Loucy (cell line): ENCODE measurements around the gene TXLNB.

Experiments
- H2AFZ ChIP-seq: fragments of 200-600 bp; sonication (generic); 2 replicates; pipeline ENCODE4 v1.6.0; 2016; ENCODE audit warnings: antibody characterized with exemption, mild to moderate bottlenecking, low read length, moderate library complexity
- H3F3A ChIP-seq: fragments of 200-600 bp; 2 replicates; pipeline ENCODE4 v1.6.0; 2016; ENCODE audit warnings: antibody characterized with exemption, low read depth, mild to moderate bottlenecking
- H3K27me3 ChIP-seq: fragments of 200-600 bp; sonication (generic); 2 replicates; pipeline ENCODE4 v1.6.1; 2014; ENCODE audit warnings: low read length, mild to moderate bottlenecking; ENCODE audit not compliant: insufficient read depth, poor library complexity, severe bottlenecking
- H3K36me3 ChIP-seq: fragments of 200-600 bp; sonication (generic); 2 replicates; pipeline ENCODE4 v1.6.1; 2016; ENCODE audit warnings: low read length; ENCODE audit not compliant: insufficient read depth
- H3K4me1 ChIP-seq: fragments of 200-600 bp; sonication (generic); 2 replicates; pipeline ENCODE4 v1.5.1; 2014; ENCODE audit warnings: low read length, mild to moderate bottlenecking; ENCODE audit not compliant: insufficient read depth, poor library complexity, severe bottlenecking
- H3K4me2 ChIP-seq: fragments of 200-600 bp; sonication (generic); 2 replicates; pipeline ENCODE4 v1.6.0; 2014; ENCODE audit warnings: antibody characterized with exemption, low read length, low read depth, mild to moderate bottlenecking; ENCODE audit not compliant: poor library complexity, severe bottlenecking
- H3K4me3 ChIP-seq: fragments of 200-600 bp; sonication (generic); 2 replicates; pipeline ENCODE4 v1.5.1; 2014; ENCODE audit warnings: low read length, mild to moderate bottlenecking, mixed read lengths; ENCODE audit not compliant: poor library complexity, severe bottlenecking
- H3K79me2 ChIP-seq: fragments of 200-600 bp; sonication (generic); 2 replicates; pipeline ENCODE4 v1.6.1; 2014; ENCODE audit warnings: low read length; ENCODE audit not compliant: insufficient read depth
- H3K9ac ChIP-seq: fragments of 200-600 bp; sonication (generic); 2 replicates; pipeline ENCODE4 v1.6.0; 2014; ENCODE audit warnings: mild to moderate bottlenecking, low read depth, low read length, moderate library complexity; ENCODE audit not compliant: poor library complexity, severe bottlenecking
- H3K9me2 ChIP-seq: fragments of 200-600 bp; sonication (generic); replicated peaks from 2 replicates; pipeline ENCODE4 v1.6.1; 2016; ENCODE audit warnings: low read depth, low read length, mixed read lengths
- H3K9me3 ChIP-seq: fragments of 200-600 bp; sonication (generic); 2 replicates; pipeline ENCODE4 v1.6.1; 2014; ENCODE audit warnings: mild to moderate bottlenecking, antibody characterized with exemption, low read length, low read depth; ENCODE audit not compliant: insufficient read depth
- H4K20me1 ChIP-seq: fragments of 200-600 bp; sonication (generic); 2 replicates; pipeline ENCODE4 v1.6.0; 2014; ENCODE audit warnings: antibody characterized with exemption, low read length, mild to moderate bottlenecking; ENCODE audit not compliant: insufficient read depth, poor library complexity, severe bottlenecking
- EZH2phosphoT487 ChIP-seq: fragments of 200-600 bp; IDR thresholded peaks from 2 replicates; pipeline ENCODE4 v1.6.1; 2018; ENCODE audit warnings: antibody characterized with exemption, mild to moderate bottlenecking, moderate library complexity, borderline replicate concordance
- TF ChIP-seq, protein P1 (sequence below): fragments of 200-600 bp; sonication (generic); conservative IDR thresholded peaks from 2 replicates; pipeline ENCODE4 v1.5.1; 2014; ENCODE audit warnings: mild to moderate bottlenecking, antibody characterized with exemption, low read length

Gene TXLNB

DNA sequence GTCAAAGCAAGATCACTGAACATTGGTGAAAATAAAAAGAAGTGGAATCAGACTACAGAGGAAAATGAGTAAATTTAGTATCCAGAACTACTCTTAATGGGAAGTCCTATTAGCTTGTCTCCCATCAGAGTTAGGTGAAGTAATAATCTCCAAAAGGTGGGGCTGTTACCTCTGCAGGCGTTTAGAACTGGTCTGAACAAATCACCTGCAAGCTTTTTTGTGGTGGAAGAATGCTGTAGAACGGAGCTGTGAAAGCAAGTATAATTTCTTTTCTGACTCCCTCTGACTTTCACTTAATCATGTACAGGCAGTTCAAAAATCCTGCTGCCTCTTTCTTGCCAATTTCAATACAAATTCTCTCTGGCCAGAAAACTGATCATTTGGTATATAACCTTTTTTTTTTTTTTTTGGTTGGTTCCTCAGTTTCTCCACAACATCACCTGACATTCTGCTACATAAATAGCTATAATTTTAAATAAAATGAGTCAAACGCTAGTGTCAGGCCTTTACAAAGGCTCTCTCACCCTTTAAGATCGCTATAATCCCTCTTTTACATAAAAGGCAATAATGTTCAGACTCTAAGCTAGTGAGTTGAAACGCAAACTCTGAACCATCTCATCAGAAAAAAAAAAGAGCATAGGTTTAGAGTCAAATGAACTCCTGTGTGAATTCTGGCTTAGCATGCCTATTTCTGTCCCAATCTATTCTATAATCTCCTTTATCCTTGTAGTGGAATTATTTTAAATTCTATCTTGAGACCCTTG is 43.8 kb upstream of the TXLNB start:
- no peak overlapping the region for H3K9ac ChIP-seq
- no peak overlapping the region for H3K4me2 ChIP-seq
- no peak overlapping the region for H2AFZ ChIP-seq
- H3K79me2 ChIP-seq = no peaks in the 10 kb centered on the region
- no peaks in the 10 kb centered on the region for H3K9me3 ChIP-seq
- no peaks in the 10 kb centered on the region for H4K20me1 ChIP-seq
- H3F3A ChIP-seq = no peaks in the 10 kb centered on the region
- no peaks in the 10 kb centered on the region for H3K4me1 ChIP-seq
- no peak for TF ChIP-seq EZH2phosphoT487
- TF ChIP-seq, protein P1, sequence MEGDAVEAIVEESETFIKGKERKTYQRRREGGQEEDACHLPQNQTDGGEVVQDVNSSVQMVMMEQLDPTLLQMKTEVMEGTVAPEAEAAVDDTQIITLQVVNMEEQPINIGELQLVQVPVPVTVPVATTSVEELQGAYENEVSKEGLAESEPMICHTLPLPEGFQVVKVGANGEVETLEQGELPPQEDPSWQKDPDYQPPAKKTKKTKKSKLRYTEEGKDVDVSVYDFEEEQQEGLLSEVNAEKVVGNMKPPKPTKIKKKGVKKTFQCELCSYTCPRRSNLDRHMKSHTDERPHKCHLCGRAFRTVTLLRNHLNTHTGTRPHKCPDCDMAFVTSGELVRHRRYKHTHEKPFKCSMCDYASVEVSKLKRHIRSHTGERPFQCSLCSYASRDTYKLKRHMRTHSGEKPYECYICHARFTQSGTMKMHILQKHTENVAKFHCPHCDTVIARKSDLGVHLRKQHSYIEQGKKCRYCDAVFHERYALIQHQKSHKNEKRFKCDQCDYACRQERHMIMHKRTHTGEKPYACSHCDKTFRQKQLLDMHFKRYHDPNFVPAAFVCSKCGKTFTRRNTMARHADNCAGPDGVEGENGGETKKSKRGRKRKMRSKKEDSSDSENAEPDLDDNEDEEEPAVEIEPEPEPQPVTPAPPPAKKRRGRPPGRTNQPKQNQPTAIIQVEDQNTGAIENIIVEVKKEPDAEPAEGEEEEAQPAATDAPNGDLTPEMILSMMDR = no peak
- H3K36me3 ChIP-seq = no peaks in the 10 kb centered on the region
- no peak overlapping the region for H3K4me3 ChIP-seq
- no peaks in the 10 kb centered on the region for H3K9me2 ChIP-seq
- H3K27me3 ChIP-seq = no peaks in the 10 kb centered on the region

DNA sequence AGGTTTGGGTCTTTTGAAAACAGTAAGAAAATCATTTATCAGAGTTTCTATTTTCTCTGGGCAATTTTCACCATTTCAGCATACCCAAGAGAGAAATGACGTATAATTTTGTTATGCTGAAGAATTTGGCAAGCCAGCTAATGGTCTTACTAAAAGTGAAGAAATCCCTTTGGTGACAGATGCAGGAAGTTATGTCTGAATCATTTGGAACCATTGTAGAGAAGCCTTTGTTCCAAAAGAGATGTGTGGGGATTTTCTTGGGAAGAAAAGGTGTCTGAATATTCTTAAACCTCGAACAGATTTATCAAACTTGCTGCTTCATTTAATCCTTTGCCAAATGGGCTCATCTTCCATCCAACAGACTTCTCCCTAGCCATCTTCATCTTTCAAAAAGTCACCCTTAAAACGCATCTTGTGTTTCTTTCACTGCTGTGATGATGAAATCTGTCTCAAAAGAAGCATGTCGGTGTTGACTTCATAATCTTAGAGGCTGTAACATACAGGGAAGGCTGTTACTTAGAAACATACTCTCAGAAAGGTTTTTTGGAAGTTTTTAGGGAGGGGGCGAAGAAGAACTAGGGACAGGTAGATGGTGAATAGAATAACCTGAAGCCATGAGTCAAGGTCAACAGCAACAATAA is 43.1 kb upstream of the TXLNB start:
- Histone ChIP-seq H3K4me2 (no peak overlapping the region), H3K4me3 (no peak overlapping the region), H3K36me3 (no peaks in the 10 kb centered on the region), H3F3A (no peaks in the 10 kb centered on the region), H3K79me2 (no peaks in the 10 kb centered on the region), H2AFZ (no peak overlapping the region), H3K9me2 (no peaks in the 10 kb centered on the region), H3K4me1 (no peaks in the 10 kb centered on the region), H3K9me3 (no peaks in the 10 kb centered on the region), H3K27me3 (no peaks in the 10 kb centered on the region), H4K20me1 (no peaks in the 10 kb centered on the region), H3K9ac (no peak overlapping the region)
- no peak for TF ChIP-seq EZH2phosphoT487
- TF ChIP-seq, protein P1 = no peak

DNA sequence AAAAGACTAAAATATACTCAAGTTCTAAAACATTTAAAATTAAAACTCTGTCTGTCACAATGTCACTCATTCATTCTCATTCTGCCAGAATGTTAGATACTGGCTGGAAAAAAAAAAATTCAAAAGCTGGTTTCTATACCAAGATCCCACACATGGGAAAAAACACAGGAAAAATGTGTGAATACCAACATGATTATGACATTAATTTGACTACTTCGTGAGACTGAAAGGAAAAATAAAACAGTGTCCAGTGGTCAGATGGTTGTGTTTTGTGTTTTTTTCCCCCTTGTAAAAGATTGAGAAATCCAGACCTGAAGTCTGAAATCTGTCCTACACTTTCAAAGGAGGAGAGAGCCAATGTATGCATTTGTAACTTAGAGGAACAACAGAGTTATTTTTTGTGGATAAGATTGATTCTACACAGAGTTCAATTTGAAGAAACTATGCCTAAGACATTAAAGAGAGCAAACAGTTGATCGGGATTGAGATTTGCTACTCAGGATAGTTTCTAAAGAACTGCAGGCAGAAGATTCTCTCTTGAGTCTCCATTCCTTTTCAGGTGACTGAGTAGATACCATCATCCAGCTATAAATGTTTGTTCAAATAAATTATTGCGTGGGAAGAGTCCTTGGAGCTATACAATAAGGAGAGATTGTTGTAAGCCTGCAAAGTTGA is 39.2 kb upstream of the TXLNB start:
- H2AFZ ChIP-seq = no peak overlapping the region
- no peak overlapping the region for H3K4me2 ChIP-seq
- H3F3A ChIP-seq = no peaks in the 10 kb centered on the region
- H3K9ac ChIP-seq = no peak overlapping the region
- H3K9me2 ChIP-seq = no peaks in the 10 kb centered on the region
- no peak for TF ChIP-seq EZH2phosphoT487
- TF ChIP-seq, protein P1 = no peak
- H3K36me3 ChIP-seq = no peaks in the 10 kb centered on the region
- H4K20me1 ChIP-seq = no peaks in the 10 kb centered on the region
- H3K4me3 ChIP-seq = no peak overlapping the region
- no peaks in the 10 kb centered on the region for H3K9me3 ChIP-seq
- peaks cover under 1% of the 10 kb centered on the region for H3K4me1 ChIP-seq
- no peaks in the 10 kb centered on the region for H3K79me2 ChIP-seq
- H3K27me3 ChIP-seq = no peaks in the 10 kb centered on the region
